Measurements from ENCODE around the gene CCDC51.

CCDC51 gene

DNA sequence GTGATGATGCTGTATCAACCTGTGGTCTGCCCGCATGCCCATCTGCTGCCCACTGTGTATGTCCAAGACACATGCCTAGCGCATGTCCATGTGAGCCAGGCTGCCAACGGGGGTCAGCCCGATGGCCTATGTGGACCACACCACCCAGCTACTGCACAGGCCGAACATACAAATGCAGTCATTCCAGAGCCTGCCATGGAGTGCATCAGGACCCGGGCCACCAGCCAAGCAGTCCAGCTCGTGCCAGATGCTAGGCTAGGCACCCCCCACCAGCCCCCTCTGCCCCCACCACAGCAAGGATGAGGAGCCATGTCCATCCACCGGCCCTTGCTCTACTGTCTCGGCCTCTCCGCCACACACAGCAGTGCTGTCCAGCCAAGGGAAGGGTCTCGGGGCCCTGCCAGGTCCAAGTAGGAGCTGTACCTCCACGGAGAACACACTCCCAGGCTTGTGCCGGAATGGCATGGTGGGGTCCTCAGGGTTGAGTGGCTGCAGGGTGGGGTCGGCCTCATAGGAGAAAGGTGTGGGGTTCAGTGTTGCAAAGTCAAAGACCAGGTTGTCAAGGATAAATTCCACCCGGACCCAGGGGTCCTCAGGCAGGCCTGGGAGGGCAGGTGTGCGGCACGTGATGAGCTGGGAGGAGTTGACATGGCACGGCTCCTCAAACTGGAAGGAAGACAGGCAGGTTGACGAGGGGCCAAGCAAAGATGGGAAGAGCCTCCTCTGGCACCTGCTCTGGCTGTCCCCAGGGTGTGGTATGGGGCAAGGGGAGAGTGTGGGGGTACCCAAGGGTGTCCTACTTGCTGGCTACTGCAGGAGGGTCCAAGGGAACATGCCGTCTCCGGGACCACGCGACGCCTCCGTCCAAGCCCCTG is 25.3 kb downstream of the CCDC51 start:
- TF ChIP-seq POLR2A (IDR thresholded peaks at IDR 0.05; ENCODE audit: low read depth, low read length) = no peak
- FAIRE-seq (no peak), DNase-seq (ENCODE audit: insufficient read length, low spot score) (no peak)

DNA sequence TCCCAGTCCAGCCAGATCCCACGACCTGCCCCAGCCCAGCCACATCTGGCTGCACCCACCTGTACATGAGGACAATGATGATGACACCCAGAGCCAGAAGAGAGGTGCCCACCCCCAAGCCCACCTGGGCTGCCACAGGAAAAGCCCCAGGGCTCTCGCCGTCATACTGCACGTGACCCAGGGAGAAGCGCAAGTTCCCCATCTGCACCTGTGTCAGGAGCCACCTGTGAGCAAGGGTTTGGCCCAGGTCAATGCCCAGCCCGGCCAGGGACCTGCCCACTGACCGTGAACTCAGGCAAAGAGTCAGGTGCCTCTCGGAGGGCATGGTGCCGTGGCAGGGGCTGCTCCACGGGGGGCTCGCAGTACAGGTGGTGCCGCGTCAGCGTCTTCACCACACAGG is 26.3 kb downstream of the CCDC51 start:
- no peak for DNase-seq (ENCODE audit: insufficient read length, low spot score)

DNA sequence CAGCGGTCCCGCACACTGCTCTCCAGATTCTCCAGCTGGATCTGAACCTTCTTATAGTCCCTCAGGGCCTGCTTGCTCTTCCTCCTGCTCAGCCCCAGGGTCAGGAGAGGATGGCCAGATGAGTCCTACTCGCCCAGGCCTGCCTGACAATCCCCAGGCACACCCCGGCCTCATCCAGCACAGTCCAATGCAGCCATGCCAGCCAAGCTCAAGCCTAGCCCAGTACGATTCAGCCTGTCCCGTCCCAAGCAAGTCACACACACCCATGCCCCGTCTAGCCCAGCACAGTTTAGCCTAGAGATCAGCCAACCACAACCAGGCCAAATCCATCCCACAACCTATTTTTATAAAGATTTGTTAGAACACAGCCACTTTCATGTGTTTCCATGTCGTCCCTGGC is 26.8 kb downstream of the CCDC51 start:
- TF ChIP-seq POLR2A (IDR thresholded peaks at IDR 0.05; ENCODE audit: low read depth, low read length) = no peak
- DNase-seq (ENCODE audit: insufficient read length, low spot score) (no peak), FAIRE-seq (no peak)

More for the DNA sequence above, 26.3 kb downstream of the CCDC51 start:
- no peak for TF ChIP-seq POLR2A (IDR thresholded peaks at IDR 0.05; ENCODE audit: low read depth, low read length)
- no peak for FAIRE-seq

DNA sequence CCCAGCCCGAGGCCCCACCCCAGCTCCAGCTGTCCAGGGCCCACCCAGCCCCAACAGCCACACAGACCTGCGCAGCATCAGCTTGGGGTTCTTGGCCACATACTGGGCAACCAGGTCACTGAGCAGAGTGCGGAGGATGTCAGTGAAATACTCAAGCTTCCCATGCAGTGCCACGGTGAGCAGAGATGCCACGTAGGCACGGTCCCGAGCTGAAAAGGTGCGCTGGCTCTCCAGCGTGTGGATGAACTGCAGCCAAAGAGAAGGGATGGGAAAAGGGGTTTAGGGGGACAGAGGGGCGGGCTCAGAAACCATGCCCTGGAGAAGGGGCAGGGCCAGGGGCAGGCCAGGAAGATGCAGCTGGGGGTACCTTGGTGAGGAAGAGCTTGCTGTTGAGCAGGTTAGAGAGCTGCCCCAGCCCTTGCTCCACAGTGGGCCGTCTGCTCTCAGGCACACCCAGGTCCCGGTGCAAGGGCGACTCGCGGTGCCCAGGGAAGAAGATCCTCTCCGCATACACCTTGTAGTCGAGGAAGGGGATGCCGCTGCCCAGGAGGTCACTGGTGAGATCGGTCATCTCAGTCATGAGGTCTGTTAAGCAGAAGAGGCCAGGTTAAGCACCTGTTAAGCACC is 27.4 kb downstream of the CCDC51 start:
- DNase-seq (ENCODE audit: insufficient read length, low spot score) = no peak
- no peak for TF ChIP-seq POLR2A (IDR thresholded peaks at IDR 0.05; ENCODE audit: low read depth, low read length)
- FAIRE-seq = no peak

DNA sequence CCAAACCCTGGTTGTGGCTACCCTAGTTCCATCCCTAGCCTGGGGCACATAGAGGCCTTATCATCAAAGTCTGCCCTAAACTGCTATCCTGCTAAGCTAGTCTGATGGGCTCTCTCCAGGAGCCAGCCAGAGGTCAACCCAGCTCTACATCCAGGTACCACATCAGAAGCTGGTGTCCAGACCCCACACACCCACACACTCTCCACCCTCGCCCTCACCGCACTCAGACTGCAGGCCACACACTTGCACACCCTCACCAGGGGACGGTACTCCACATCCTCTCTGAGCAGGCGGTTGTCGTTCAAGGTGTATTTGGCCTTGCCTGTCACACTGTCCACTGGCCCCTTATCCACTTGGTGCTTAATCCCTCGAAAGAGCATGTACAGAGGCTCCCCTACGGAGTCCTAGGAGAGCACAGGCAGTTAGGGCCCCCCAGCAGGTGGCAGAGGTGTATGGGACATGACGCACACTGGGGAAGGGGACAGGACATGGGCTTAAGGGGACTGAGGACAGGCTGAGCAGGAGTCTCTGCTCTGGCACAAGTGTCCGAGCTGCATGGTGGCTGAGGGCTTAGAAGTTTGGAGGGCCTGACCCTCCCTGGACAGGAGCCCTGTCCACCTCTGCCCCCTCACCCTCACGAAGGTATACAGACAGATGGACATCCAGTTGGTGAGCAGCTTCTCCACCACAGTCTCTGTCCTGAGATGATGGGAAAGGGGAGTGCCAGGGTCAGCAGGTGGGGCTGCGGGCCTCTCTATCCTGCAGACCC is 28.1 kb downstream of the CCDC51 start:
- no peak for DNase-seq (ENCODE audit: insufficient read length, low spot score)
- TF ChIP-seq POLR2A (IDR thresholded peaks at IDR 0.05; ENCODE audit: low read depth, low read length) = no peak
- no peak for FAIRE-seq

DNA sequence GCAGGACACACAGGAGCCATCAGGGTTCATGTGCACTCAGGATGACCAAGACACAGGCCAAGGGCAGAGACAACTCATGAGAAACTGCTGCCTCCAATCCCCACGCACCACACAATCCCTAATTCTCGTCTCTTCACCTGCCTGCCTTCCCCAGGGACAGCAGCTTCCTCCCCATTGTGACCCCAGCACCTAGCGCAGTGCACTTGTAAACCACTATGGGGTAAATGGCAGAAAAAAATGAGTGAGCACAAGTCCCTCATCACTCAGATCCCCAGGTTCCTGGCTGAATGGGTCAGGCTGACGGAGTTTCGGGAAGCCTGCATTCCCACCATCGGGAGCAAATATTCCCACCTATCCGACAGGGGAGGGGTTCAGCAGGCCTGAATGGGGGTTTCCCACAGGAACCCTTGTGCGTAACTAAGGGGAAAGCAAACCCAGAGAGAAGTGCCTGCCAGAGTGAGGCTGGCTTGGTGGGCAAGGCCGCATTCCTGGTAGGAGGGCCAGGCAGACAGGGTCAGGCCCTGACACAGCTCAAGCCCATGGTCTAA is 28.8 kb downstream of the CCDC51 start:
- TF ChIP-seq POLR2A (IDR thresholded peaks at IDR 0.05; ENCODE audit: low read depth, low read length) = no peak
- DNase-seq (ENCODE audit: insufficient read length, low spot score) (no peak), FAIRE-seq (no peak)

DNA sequence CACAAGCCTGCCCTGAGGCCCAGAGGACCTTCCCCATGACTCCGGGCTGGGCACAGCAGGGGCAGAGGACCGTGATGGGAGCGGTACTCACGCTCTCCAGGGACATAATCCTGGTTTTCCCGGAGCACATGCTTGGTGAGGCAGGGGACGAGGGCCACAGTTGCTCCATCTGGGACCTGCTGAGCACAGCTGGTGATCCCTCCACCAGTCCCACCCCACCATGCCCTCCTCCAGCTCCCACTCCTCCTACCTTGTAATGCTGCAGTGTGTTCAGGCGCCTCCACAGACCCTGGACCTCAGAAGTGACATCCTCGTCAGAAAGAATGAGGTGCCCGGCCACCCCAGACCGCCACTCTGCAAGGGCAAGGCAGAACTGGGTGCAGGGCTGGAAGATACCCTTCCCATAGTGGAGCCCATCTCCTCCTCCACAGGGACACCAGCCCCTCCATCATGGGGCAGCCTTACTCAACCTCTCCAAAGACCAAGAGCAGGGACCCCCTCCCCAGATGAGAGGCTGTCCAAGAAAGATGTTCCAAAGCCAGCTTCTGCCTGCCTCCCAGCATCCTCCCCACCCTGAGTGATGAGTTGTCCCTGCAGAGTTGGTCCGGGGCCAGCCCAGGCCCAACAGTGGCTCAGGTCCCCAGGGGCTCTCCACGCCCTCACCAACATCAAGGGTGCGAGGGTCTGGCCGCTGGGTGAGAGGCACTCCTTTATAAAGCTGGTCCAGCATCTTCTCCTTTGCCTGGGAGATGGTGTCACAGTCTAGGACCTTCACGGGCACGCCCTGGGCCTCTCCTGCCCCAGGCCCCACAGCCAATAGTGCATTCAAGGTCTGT is 29.5 kb downstream of the CCDC51 start:
- FAIRE-seq = no peak
- no peak for DNase-seq (ENCODE audit: insufficient read length, low spot score)
- TF ChIP-seq POLR2A (IDR thresholded peaks at IDR 0.05; ENCODE audit: low read depth, low read length) = no peak

DNA sequence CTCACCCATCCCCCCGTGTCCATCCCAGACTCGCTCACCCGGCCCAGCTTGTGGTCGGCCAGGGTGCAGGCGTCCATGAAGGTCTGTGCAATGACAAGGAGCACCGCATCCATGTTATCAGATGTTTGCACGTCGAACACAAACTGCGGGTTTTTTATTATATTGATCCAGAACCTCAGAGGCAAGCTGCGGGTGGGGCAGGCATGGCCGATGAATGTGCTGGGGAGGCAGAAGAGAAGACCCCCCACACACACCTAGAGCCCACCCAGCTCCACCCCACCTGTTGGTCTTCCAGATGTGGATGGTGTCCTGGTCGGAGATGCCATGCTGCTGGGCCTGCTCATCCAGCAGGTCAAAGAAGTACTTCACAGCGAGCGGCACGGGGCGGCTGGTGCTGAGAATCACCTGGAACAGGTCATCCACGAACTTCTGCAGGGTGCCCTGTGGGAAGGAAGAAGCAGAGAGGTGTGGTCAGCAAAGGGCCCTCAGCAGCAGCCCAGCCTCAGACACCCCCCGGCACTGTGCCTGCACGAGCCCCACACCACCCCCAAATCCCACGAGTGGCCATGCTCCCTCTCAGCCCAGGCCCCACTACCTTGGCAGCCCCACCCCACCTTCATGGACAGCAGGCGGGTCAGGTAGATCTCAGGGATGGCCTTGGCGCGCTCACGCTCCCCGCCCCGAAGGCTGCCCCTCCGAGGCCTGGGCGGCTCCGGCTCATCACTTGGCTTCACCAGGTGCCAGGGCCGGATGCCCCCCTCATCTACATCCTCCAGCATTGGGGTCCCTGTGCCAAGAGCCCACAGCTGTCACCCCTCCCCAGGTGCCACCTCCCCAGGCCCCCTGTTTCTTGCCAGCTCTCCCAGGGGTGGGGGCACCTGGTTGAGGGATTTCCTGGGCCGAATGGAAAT is 30.4 kb downstream of the CCDC51 start:
- FAIRE-seq (no peak), DNase-seq (ENCODE audit: insufficient read length, low spot score) (no peak)
- TF ChIP-seq POLR2A (IDR thresholded peaks at IDR 0.05; ENCODE audit: low read depth, low read length) = no peak

DNA sequence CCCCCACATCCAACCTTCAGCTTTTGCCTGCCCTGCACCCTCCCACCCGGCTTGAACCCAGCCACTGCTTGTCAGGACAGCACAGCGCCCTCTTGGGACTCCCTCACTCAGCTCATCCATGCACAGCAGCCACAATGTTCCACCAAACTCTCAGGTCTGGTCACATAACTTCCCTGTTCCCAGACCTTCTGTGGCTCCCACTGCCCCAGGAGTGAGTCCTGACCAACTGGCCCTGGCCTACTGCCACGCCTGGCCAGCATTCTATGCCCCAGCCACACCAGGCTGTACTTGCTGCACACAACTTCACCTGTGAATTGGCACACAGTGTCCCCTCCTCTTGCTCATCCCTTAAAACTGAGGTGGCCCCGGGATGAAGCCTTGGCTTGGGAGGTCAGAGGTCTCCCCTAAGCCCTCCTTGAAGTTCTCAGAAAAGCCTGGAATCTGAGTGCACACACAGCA is 31.1 kb downstream of the CCDC51 start:
- FAIRE-seq = no peak

DNA sequence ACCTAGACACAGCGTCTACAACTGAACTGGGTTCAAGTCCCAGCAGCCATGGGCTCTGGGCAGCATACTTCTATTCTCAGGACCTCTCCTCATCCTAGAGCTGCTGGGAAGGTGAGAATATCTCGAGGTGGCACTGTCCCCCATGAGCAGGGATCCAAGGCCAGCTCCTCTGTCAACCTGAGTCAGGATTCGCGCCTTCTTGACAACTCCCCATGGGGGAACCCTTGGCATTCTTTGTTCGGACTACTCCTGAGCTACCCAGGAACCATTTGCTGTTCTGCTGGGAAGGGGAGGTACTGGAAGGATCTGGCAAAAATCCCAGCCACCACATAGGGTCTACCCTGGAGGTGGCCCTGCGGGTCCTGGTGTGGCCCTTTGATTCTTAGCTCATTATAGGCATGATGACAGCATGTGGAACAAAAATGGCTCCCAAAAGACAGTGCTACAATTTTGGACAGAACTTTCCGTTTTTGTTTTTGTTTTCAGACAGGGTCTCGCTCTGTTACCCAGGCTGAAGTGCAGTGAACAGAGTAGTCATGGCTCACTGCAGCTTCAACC is 32.3 kb downstream of the CCDC51 start:
- FAIRE-seq (no peak), DNase-seq (ENCODE audit: insufficient read length, low spot score) (no peak)
- no peak for TF ChIP-seq POLR2A (IDR thresholded peaks at IDR 0.05; ENCODE audit: low read depth, low read length)

More for the DNA sequence above, 31.1 kb downstream of the CCDC51 start:
- no peak for TF ChIP-seq POLR2A (IDR thresholded peaks at IDR 0.05; ENCODE audit: low read depth, low read length)
- DNase-seq (ENCODE audit: insufficient read length, low spot score) = no peak

DNA sequence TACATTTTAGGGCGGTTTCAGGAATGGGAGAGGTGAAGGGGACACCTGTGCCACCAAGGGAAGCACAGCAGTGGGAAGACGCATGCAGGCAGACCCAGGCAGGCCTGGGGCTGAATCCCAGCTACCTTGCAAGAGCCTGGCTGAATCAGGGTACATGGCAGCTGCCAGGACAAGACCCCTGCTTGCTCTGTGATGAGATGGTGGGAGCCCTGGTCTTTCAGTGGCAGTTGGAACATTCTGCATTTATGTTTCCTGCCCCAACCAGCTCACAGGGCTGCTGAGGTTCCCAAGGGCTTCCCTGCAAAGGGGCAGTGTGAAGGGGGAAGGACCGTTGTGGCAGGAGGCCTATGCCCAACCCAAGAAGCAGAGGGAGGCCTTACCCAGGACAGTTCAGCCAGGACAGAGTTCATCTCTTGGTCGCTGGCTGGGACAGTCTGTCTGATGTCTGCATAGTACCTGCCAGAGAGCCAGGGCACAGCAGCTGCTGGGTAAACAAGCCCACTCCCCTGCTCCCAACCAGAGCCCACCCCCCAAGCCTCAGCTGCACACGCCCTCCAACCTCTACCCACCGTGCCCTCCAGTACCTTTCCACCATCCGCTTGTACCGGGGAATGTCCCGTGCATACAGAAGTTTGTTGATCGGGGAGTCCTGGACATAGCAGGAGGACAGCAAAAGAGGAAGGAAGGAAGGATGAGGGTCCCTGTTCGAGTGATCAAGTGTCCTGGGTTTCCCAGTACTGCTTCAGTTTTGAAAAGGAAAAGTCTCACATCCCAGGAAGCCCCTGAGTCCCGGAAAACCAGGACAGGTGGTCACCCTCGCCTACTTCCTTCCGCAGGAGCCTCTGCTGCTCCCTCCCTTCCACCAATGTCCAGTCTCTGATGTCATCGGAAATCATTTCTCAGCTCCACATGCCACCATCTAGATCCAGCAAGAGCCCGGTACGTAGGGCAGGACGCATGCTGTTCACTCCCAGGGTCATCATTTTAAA is 33.2 kb downstream of the CCDC51 start:
- DNase-seq (ENCODE audit: insufficient read length, low spot score) (no peak), FAIRE-seq (no peak)

More for the DNA sequence above, 33.2 kb downstream of the CCDC51 start:
- no peak for TF ChIP-seq POLR2A (IDR thresholded peaks at IDR 0.05; ENCODE audit: low read depth, low read length)
